Astrocyte of the cerebellum (primary cell): Measurements from ENCODE around the gene PNPLA5.
A peak's percentile ranks its signal among the peaks of the same experiment; 100 is the strongest.

Source experiments
- DNase-seq: peaks from one replicate; pipeline ENCODE4 v3.0.0-alpha.2; 2011; ENCODE audit warnings: low read depth
- H3K4me3 ChIP-seq: 2 replicates; pipeline ENCODE4 v1.5.1; 2011; ENCODE audit warnings: mild to moderate bottlenecking, low read depth, low read length, moderate library complexity
- CTCF ChIP-seq: IDR thresholded peaks from 2 replicates; pipeline ENCODE4 v1.5.1; 2012; ENCODE audit warnings: low read length, low read depth, moderate library complexity, mild to moderate bottlenecking; ENCODE audit errors: missing control alignments
- in situ Hi-C: cut with HindIII; loops from 2 replicates; pipeline ENCODE4 v1.10.0; 2017; ENCODE audit warnings: low sequenced_read_pairs

Gene PNPLA5

GRCh38 chr22:43893266-43893665, 1.5 kb upstream of the PNPLA5 start:
- in situ Hi-C loops = no loop called here

GRCh38 chr22:43892183-43892894, 526 bp upstream of the PNPLA5 start:
- DNase-seq = no peak
- no peak for TF ChIP-seq CTCF
- in situ Hi-C loops = no loop called here
- no peak overlapping the region for H3K4me3 ChIP-seq

More at GRCh38 chr22:43893266-43893665, 1.5 kb upstream of the PNPLA5 start:
- H3K4me3 ChIP-seq = no peak overlapping the region
- DNase-seq = no peak
- no peak for TF ChIP-seq CTCF

- no peak overlapping the region for H3K4me3 ChIP-seq
- DNase-seq = no peak
- in situ Hi-C loops = no loop called here
- TF ChIP-seq CTCF = no peak
These were observed 897 bp downstream of the PNPLA5 start for GRCh38 chr22:43890901-43891331.

GRCh38 chr22:43889860-43890253, 2.0 kb downstream of the PNPLA5 start:
- no peak for DNase-seq
- peak; percentile 37 for TF ChIP-seq CTCF
- in situ Hi-C loops = loop anchor here (5.0 kb wide), 1 partner anchor 43 kb away; no protein-coding TSS in a partner anchor
- H3K4me3 ChIP-seq = no peak overlapping the region

GRCh38 chr22:43889201-43889859, 2.5 kb downstream of the PNPLA5 start:
- in situ Hi-C loops = loop anchor here (5.0 kb wide), 1 partner anchor 42 kb away; no protein-coding TSS in a partner anchor
- no peak for TF ChIP-seq CTCF
- no peak for DNase-seq

GRCh38 chr22:43888740-43889139, 3.1 kb downstream of the PNPLA5 start:
- no peak for DNase-seq
- in situ Hi-C loops = loop anchor here (5.0 kb wide), 1 partner anchor 41 kb away; no protein-coding TSS in a partner anchor
- no peak for TF ChIP-seq CTCF
- no peak overlapping the region for H3K4me3 ChIP-seq

More at GRCh38 chr22:43889201-43889859, 2.5 kb downstream of the PNPLA5 start:
- H3K4me3 ChIP-seq = no peak overlapping the region
